Measurements from ENCODE around the gene SLC17A4.

SLC17A4 gene

DNA sequence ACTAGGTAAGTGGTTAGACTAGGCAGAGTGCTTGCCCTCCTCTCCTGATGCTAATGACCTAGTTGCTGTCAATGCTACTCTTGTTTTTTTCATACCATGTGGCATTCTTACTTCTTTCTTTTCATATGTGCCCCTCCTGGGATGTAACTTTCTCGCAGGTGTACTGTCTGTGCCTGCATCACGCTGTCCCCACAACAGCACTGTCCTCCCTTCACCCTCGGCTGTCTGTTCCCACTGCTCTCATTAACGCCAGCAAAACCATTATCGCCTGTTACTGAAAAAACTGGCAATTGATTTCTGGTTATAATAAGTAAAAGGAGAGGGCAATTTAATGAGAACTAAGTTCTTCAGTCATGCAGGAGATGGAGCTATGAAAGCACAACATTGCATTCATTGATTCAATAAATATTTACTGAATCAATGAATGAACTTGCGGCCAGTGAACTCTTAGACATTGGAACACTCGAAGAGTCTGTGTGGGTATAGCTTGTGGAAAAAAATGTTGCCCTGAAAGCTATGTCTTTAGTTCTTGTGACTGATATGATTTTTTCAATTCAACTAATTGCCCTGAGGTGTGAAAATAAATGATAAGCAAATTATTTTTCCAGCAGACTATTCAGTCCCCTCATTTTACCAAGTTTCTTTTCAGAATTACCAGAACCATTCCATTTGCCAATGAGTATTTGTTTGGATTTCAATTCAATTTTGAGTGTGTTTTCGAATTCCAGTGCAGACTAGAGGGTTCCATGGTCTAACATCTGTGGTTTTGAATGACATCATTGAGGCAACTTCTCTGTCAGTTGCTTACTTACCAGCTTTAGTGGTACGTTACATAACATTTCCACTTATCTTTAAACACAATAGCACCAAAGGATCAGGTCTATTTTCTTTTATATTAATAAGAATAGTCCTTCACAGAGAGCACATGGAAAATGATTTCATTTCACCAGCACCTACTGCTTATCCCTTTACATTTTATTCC, 2.1 kb downstream of the SLC17A4 start:
- no peak for DNase-seq (ENCODE audit: extremely low spot score)
- ChIA-PET POLR2A (no interaction called here), CTCF (interaction anchor here (1.5 kb wide), 1 partner anchor 25 kb away, joined by 5 read pairs; no protein-coding TSS in a partner anchor)
- TF ChIP-seq, protein P1, sequence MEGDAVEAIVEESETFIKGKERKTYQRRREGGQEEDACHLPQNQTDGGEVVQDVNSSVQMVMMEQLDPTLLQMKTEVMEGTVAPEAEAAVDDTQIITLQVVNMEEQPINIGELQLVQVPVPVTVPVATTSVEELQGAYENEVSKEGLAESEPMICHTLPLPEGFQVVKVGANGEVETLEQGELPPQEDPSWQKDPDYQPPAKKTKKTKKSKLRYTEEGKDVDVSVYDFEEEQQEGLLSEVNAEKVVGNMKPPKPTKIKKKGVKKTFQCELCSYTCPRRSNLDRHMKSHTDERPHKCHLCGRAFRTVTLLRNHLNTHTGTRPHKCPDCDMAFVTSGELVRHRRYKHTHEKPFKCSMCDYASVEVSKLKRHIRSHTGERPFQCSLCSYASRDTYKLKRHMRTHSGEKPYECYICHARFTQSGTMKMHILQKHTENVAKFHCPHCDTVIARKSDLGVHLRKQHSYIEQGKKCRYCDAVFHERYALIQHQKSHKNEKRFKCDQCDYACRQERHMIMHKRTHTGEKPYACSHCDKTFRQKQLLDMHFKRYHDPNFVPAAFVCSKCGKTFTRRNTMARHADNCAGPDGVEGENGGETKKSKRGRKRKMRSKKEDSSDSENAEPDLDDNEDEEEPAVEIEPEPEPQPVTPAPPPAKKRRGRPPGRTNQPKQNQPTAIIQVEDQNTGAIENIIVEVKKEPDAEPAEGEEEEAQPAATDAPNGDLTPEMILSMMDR (IDR thresholded peaks at IDR 0.05; ENCODE audit: control extremely low read depth, extremely low read depth, low read depth, missing control alignments): no peak

DNA sequence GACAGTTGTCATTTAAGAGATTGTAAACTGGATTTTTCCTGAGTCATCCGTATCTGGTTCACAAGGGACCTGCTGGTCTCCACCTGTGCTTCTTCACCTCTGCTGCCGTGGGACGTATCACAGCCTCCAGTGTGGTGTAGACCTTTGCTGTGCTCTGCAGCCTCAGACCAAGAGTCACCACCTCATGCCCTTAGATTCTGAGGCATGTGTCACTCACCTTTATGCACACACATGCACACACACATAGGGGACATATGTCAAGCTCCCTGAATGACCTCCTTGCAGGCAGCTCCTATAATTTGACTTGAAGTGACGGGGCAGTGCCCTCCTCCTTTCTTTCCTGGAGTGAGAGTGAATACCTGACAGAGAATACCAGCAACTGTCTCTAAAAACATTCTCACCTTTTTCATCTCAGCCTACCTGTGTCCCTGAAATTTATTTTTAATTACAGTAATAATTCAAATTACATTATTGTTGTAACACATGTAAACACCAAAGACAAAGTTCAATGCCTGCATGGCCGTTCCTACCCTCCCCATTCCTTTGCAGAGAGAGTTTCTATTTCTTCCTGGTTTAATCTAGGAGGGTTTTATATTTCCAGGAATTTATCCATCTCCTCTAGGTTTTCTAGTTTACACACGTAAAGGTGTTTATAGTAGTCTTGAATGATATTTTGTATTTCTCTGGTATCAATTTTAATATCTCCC, 3.5 kb downstream of the SLC17A4 start:
- CTCF ChIA-PET: interaction anchor here (0.9 kb wide), 1 partner anchor 13 kb away, joined by 3 read pairs; no protein-coding TSS in a partner anchor
- POLR2A ChIA-PET: no interaction called here
- DNase-seq (ENCODE audit: extremely low spot score): no peak
- TF ChIP-seq, protein P1 (IDR thresholded peaks at IDR 0.05; ENCODE audit: control extremely low read depth, extremely low read depth, low read depth, missing control alignments): no peak

DNA sequence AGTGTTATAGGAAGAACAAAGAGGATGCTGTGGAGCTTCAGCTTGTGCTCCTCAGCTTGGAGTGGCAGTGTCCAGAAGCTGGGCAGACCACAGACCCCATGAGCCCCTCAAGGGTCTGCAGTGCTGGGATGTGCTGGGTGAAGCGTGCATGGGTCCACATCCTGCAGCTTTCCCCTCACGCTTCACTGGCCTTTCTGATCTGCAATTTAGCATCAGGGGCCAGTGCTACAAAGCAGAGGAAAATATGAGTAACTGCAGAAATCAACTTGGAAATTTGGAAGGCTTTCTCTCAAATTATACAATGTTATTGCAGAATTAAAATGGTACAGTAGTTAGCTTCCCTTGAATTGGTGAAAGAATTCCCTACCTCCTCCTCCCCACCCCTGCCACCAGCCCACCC, 10.1 kb downstream of the SLC17A4 start:
- ChIA-PET CTCF (no interaction called here), POLR2A (no interaction called here)
- TF ChIP-seq, protein P1 (IDR thresholded peaks at IDR 0.05; ENCODE audit: control extremely low read depth, extremely low read depth, low read depth, missing control alignments): no peak
- no peak for DNase-seq (ENCODE audit: extremely low spot score)

DNA sequence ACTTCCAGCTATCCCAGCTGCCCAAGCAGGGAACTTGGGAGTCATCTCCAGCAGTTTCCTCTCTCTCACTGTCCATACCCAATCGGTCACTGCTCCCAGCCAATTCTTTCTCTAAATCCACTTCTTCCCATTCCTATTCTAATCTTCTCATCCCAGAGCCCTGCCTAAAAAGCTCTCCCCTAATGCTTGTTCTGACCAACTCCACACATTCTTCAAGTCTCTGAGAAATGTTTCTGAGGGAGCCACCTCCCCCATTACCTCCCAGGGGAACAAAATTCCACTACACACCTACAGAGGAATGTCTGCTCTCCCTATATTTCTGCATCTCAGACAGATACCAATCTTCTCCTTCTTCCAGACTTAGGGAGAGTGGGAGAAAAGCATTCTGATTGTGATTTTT, 14.0 kb downstream of the SLC17A4 start:
- POLR2A ChIA-PET: no interaction called here
- CTCF ChIA-PET: interaction anchor here (1.5 kb wide), 1 partner anchor 9 kb away, joined by 4 read pairs; no protein-coding TSS in a partner anchor

DNA sequence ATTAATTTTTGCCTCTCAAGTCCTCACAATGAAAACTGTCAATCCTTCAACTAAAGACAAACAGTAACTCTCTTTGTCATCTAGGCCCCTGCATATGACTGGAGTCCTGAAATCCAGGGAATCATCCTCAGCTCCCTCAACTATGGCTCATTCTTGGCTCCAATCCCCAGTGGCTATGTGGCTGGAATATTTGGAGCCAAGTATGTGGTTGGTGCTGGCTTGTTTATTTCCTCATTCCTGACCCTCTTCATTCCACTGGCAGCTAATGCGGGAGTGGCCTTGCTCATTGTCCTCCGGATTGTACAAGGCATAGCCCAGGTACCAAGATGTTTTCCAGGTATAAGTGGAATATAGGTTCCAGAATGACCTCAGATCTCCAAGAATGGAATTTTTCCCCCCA, 15.4 kb downstream of the SLC17A4 start:
- TF ChIP-seq, protein P1 (IDR thresholded peaks at IDR 0.05; ENCODE audit: control extremely low read depth, extremely low read depth, low read depth, missing control alignments): no peak
- ChIA-PET CTCF (no interaction called here), POLR2A (no interaction called here)
- DNase-seq (ENCODE audit: extremely low spot score): no peak

More for the DNA sequence above, 14.0 kb downstream of the SLC17A4 start:
- no peak for DNase-seq (ENCODE audit: extremely low spot score)
- TF ChIP-seq, protein P1 (IDR thresholded peaks at IDR 0.05; ENCODE audit: control extremely low read depth, extremely low read depth, low read depth, missing control alignments): no peak

DNA sequence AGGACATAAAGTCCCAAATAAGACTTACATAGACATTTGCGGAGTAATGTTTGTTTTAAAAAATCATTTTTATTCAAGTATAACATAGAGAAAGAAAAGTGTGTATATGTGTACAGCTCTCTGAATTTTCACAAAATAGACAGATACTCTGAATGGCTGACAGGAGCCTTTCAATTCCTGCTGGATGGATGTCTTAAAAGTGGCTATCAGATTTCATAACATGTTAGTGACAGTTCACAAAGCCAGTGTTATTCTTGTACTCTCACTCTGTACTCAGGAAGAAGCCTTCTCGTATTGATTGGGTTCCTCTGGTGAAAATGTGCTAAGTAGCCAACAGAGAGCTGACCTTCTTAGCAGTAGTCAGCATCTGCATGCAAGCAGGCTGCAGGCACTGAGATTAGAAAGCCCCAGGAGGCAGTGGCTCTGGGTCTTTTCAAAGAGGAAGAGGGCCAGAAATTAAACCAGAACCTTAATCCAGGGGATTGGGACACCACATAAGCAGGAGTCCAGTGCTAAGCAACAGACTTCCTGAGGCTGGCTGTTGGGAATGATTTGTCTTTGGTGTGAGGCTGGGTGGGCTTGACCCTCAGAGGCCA, 19.7 kb downstream of the SLC17A4 start:
- TF ChIP-seq, protein P1 (IDR thresholded peaks at IDR 0.05; ENCODE audit: control extremely low read depth, extremely low read depth, low read depth, missing control alignments): no peak
- CTCF ChIA-PET: interaction anchor here (1.9 kb wide), 1 partner anchor 15 kb away, joined by 6 read pairs; no protein-coding TSS in a partner anchor
- POLR2A ChIA-PET: no interaction called here
- DNase-seq (ENCODE audit: extremely low spot score): no peak
